Kidney glomerular epithelial cell (primary cell): ENCODE measurements around the gene ARPC5.

ENCODE experiments used
- DNase-seq: peaks from one replicate; lab custom pipeline; 2025; lab: John Stamatoyannopoulos, UW

The ARPC5 gene

DNA sequence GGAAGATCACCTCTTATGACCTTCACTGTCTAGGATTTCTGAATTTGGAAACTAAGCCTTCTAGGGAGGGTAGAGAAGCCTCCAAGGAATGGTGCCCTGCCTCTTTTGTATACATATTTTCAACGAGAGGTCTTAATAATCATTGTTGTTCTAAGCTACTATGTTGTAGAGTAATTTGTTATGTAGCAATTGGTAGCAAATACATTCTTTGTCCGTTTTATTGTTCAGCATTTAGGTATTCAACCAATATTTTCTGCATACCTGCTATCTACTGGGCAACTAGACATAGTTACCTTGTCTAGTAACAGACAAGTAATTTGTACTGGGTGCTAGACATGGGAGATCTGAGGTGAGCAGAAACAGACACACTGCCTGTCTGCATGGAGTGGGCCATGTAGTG is 24.6 kb downstream of the ARPC5 start:
- no peak for DNase-seq

- no peak for DNase-seq
Measured at GRCh38 chr1:183609759-183610452, 25.7 kb downstream of the ARPC5 start.

GRCh38 chr1:183609313-183609712 is 26.3 kb downstream of the ARPC5 start:
- DNase-seq = peak; percentile 39

- no peak for DNase-seq
Measured at GRCh38 chr1:183607322-183607980, 28.1 kb downstream of the ARPC5 start.

DNA sequence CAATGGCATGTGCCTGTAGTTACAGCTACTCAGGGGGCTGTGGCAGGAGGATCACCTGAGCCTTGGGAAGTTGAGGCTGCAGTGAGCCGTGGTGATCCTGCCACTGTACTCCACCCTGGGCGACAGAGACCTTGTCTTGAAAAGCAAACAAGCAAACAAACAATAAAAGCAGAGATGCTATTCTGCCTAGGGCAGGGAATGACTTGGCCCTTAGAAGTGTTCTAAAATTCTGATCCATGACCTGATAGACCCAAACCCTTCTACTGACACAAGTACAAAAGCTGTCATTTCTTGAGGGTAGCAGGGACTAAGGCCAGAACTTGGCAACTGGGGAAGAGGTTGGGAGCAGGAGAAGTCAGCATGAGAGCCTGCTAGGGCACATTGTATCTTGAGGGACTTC is 29.7 kb downstream of the ARPC5 start:
- DNase-seq = no peak

GRCh38 chr1:183604815-183605214 is 30.8 kb downstream of the ARPC5 start:
- DNase-seq = no peak

DNA sequence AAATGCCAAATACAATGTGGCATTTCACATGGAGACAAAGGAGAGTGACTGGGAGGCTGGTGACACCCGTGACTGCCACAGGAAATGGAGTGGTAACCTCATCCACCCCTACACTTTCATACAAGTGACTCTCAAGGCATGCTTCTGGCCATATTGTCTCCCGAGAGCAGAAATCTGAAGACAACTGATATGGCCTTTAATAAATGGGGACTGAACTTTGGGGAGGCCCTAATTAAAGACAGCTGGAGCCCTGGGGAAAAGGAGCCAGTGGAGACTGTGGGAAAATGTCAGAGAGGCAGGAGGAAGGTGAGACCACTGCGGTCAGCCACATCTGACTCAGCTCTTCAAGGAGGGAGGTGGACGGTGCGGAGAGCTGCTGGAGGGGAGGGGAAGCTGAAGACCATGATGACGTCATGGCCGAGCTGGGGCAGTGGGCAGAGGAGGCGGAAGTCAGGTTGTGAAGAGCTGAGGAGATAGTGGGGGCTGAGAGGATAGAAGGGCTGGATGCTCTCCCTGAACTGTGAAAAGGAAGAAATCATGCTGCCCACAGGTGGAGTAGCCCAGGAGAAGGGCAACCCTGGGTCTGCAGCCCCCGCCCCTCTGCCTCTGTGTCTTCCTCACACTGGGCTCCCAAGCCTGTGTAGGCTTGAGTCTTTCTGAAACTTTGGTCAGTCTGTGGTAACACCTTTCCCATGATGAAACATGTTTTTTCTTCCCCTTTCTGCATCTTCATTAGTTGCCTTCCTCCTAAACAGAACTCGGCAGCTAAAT is 31.4 kb downstream of the ARPC5 start:
- DNase-seq = peak; percentile 9

DNA sequence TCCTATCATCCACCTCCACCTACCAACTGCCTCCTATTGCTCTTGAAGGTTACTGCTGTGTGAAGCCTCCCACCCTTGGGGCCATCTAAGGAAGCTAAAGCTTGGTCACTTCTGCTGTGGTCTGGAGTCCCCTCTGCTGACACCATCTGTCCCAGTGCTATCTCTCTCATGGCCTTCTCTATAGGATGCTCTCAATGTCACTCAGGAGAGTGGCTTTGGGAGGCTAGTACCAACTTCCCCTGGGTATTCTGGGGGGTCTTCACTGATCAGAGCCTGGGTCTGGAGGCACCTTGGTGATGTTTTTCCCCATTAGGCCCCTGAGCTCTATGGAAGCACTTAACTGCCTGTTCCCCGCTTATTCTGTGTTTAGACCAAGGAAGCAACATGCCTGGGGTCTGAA is 33.1 kb downstream of the ARPC5 start:
- DNase-seq = no peak

GRCh38 chr1:183600634-183601033 is 34.9 kb downstream of the ARPC5 start:
- DNase-seq = no peak

DNA sequence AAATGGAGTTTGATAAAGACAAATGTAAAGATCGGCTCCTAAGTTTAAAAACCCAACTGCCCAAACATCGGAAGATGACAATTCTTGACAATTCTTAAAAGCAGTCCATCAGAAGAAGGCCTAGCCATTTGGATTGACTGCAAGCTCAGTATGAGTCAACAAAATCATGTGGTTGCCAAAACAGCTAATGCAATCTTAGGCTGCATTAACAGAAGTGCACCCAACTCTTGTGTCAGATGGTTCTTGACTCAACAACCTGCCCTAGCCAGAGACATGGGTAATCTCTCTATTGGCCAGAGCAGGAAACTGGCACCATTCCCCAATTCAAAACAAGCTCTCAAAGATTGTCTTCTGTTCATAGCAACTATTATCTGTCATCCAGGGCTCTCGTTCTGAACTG is 35.4 kb downstream of the ARPC5 start:
- no peak for DNase-seq

- no peak for DNase-seq
Measured at GRCh38 chr1:183598386-183598785, 37.2 kb downstream of the ARPC5 start.

DNA sequence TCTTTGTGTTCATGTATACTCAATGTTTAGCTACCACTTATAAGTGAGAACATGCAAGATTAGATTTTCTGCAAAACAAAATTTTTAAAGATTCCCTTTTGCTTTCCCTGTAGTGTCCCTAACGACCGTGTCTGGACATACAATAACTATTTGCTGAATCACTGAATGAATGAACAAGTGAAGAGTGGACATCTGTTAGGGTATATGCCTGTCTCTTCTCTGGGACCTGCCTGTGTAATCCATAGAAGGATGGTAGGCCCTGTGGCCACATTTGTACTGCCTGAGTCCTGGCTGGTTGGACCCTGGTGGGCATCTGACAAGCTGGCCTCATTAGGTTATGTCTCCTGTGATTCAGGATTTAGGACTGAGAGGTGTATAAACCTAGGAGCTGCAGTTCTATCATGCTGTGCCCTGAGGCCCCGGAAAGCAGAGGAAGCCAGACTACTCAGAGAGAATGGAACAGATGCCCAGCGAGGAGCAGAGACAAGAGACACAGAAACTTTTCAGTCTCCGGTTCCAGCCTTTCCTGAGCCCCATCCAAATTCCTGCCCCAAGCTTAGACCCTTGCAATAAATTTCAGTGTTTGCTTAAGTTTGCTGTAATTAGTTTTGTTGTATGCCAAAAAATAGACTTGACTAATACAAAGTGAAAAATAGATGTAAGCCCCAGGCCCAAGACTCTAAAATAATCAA is 37.8 kb downstream of the ARPC5 start:
- DNase-seq = no peak

- DNase-seq = no peak
Measured at GRCh38 chr1:183596500-183596899, 39.1 kb downstream of the ARPC5 start.

- DNase-seq = no peak
Measured at GRCh38 chr1:183595537-183595936, 40.0 kb downstream of the ARPC5 start.

DNA sequence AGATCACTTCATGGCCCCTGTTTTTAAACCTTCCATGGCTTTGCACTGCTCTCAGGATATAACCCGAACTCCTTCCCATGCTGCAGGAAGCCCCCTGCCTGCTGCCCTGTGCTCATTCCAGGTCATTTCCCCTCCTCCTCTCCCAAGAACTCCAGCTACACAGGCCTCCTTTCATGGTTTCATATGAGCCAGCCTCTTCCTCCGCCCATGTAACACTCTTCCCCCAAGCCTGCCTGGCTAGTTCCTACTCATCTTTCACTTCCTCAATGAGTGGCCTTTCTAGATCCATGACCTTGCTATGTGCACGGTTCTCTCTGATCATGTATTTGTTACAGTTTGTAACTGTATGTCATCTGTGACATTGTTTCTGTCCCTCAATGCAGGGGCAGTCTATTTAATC is 42.2 kb downstream of the ARPC5 start:
- no peak for DNase-seq

DNA sequence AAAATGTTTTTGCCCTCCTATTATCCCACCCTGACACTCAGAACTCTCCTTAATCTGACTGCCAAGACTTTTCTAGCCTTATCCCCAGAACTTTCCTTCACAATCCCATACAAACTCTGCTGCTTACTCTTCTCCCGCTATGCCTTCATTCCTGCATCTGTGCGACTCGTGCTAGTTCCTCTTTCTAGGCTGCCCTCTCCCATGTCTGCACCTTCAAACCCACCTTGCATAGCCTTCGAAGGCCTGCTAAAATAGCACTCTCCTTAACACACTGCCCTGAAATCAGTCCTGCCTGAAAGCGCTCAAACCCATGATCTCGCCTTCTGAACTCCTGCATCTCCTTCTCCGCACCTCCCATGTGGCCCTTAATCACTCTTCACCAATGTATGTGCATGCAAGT is 42.9 kb downstream of the ARPC5 start:
- no peak for DNase-seq

- DNase-seq = no peak
Measured at GRCh38 chr1:183590244-183591191, 45.1 kb downstream of the ARPC5 start, which contains the start of gene NCF2. TSS of gene NCF2 (minus strand) at chr1:183590459. CDS start at chr1:183590329, 130 bp downstream.

DNA sequence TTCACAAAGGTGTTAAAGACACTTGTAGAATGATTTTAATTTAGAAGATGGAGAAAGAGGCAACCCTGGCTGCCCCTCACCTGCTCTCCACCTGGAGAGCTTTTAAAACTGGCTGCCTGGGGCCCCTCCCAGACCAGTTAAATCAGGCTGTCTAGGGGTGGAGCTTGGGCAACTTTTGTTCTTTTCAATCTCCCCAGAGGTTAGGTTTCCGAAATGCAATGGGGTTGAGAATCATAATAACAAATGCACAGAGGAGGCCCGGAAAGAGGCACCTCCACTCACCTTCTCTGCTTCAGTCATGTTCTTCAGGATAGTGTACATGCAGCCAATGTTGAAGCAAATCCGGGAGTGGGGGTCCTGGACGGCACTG is 45.7 kb downstream of the ARPC5 start:
- DNase-seq = no peak

GRCh38 chr1:183589384-183589783 is 46.2 kb downstream of the ARPC5 start:
- no peak for DNase-seq

DNA sequence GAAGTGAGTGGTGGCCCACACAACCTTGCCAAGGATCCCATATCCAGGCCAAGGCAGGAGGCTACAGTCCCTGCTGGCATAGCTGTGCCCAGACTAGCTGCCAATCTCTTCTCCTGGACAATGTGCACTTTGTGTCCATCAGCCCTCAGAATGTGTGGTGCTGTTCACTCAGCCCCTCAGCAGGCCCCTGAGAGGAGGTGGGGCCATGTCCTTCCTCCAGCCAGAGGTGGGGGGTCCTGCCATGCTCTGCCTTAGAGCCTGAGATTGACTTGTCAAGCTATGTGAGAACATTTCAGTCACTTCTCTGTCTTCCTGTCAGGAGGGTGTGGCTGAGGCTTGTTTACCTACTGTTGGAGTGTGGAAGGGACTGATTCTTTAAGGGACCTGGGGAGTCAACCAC is 46.8 kb downstream of the ARPC5 start:
- no peak for DNase-seq

DNA sequence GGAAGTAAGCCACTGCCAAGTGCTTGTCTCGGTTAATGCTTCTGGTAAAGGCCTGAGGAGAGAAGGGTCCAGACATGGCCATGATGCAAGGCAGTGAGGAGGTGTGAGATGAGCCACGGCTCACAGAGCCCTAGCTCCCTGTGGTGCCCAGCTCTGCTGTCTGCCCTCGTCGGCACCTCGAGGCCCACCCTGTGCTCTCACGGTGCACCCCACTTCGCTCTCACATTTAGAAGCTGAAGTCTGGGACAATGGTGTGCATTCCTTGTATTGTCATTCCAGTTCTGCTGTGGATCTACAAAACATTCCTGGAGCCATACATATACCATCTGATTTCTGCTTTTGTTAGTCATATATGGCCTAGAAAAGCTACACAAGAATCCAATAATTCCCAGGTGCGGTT is 48.7 kb downstream of the ARPC5 start:
- DNase-seq = no peak
